ENCODE measurements around the gene PKP3. TPM values are rescaled to one million over a fixed set of nuclear protein-coding genes. Genes with fewer than 3 reads are reported as not detected.
A peak's percentile ranks its signal among the peaks of the same experiment; 100 is the strongest.

Gene PKP3
- polyA plus RNA-seq, 2 of the 4 experiments (the other 2 are of a cell fraction), result 12.1 to 25.9 TPM

DNA sequence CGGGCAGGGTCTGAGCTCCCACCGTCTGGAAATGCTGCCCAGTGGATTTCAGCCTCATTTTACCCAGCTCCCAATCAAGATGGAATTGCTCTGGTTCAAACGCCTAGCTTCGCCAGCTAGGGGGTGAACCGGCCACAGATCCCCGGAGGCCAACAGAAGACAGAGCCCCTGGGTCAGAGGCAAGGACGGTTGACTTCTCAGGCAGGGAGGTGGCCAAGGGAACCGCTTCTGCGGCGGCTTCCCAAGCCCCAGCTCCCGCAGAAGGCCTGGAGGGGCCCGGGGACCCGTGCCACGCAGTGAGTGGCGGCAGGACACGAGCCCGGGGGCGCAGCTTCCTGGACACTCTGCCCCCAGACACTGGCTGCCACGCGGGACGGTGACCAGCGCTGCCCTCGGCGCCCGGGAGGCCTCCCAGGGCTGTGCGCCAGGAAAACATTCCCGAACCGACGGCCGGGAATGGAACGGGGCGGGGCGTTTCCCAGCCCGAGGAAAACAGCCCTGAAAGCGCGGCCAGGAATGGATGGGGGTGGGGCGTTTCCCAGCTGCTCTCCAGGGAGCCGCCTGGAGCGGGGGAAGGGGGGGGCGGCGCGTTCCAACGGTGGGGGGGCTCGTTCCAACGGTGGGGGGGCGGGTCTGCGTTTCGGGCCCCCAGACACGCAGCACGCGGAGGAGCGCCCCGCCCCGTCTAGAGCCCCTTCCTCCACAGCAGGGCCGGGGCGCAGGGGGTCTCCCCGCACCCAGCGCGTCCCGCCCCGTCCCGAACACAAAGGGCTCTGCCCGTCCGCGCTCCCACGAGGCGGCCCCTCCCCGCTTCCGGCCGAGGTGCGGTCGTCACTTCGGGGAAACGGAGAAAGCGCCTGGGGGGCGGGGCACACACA, 38.2 kb upstream of the PKP3 start (continued):
- TF ChIP-seq NFE2L2 (conservative IDR thresholded peaks at IDR 0.05; ENCODE audit: low read length), result no peak
- peak; percentile 60 to 84; a peak in 2 of 5 replicates for TF ChIP-seq JUN (IDR thresholded peaks at IDR 0.05)
- no peak for TF ChIP-seq MAFK (IDR thresholded peaks at IDR 0.05; ENCODE audit: partially characterized antibody)
- TF ChIP-seq POLR2AphosphoS2 (conservative IDR thresholded peaks at IDR 0.05; ENCODE audit: low read length), result no peak
- TF ChIP-seq ZC3H11A (IDR thresholded peaks at IDR 0.05), result no peak
- TF ChIP-seq POLR2A (IDR thresholded peaks at IDR 0.05; ENCODE audit: low read length), result peak; percentile 61
- no peak for TF ChIP-seq PHF8 (IDR thresholded peaks at IDR 0.05; ENCODE audit: borderline replicate concordance, low read depth)
- no peak for TF ChIP-seq KDM1A (IDR thresholded peaks at IDR 0.05; ENCODE audit: low read depth)
- TF ChIP-seq, protein P1, sequence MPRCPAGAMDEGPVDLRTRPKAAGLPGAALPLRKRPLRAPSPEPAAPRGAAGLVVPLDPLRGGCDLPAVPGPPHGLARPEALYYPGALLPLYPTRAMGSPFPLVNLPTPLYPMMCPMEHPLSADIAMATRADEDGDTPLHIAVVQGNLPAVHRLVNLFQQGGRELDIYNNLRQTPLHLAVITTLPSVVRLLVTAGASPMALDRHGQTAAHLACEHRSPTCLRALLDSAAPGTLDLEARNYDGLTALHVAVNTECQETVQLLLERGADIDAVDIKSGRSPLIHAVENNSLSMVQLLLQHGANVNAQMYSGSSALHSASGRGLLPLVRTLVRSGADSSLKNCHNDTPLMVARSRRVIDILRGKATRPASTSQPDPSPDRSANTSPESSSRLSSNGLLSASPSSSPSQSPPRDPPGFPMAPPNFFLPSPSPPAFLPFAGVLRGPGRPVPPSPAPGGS (IDR thresholded peaks at IDR 0.05), result no peak
- TF ChIP-seq ZFP36 (IDR thresholded peaks at IDR 0.05; ENCODE audit: borderline replicate concordance, partially characterized antibody), result no peak
- TF ChIP-seq TFCP2L1 (CRISPR knock-in tag; IDR thresholded peaks at IDR 0.05), result peak; percentile 38; the same call in 1 of the 2 replicates
- TF ChIP-seq CEBPB (IDR thresholded peaks at IDR 0.05), result no peak
- peak; percentile 88 for TF ChIP-seq EHF (CRISPR knock-in tag; IDR thresholded peaks at IDR 0.05)
- TF ChIP-seq FOSB (CRISPR knock-in tag; IDR thresholded peaks at IDR 0.05), result no peak; the same call in 1 of the 2 replicates
- TF ChIP-seq, protein P2, sequence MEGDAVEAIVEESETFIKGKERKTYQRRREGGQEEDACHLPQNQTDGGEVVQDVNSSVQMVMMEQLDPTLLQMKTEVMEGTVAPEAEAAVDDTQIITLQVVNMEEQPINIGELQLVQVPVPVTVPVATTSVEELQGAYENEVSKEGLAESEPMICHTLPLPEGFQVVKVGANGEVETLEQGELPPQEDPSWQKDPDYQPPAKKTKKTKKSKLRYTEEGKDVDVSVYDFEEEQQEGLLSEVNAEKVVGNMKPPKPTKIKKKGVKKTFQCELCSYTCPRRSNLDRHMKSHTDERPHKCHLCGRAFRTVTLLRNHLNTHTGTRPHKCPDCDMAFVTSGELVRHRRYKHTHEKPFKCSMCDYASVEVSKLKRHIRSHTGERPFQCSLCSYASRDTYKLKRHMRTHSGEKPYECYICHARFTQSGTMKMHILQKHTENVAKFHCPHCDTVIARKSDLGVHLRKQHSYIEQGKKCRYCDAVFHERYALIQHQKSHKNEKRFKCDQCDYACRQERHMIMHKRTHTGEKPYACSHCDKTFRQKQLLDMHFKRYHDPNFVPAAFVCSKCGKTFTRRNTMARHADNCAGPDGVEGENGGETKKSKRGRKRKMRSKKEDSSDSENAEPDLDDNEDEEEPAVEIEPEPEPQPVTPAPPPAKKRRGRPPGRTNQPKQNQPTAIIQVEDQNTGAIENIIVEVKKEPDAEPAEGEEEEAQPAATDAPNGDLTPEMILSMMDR (IDR thresholded peaks at IDR 0.05), result no peak
- no peak for TF ChIP-seq FOSL2 (IDR thresholded peaks at IDR 0.05)
- TF ChIP-seq FOSL2 (CRISPR knock-in tag; IDR thresholded peaks at IDR 0.05), result no peak
- peak; percentile 50; the same call in 1 of the 2 replicates for TF ChIP-seq FOXS1 (CRISPR knock-in tag; IDR thresholded peaks at IDR 0.05)
- no peak for TF ChIP-seq ESRRA (IDR thresholded peaks at IDR 0.05; ENCODE audit: borderline replicate concordance, low read length)
- TF ChIP-seq HOXB13 (CRISPR knock-in tag; IDR thresholded peaks at IDR 0.05; ENCODE audit: low read depth), result peak; percentile 97
- TF ChIP-seq SREBF2 (IDR thresholded peaks at IDR 0.05), result no peak
- peak; percentile 73; the same call in 1 of the 2 replicates for TF ChIP-seq MYC (IDR thresholded peaks at IDR 0.05; ENCODE audit: borderline replicate concordance, low read length)
- TF ChIP-seq CHD2 (IDR thresholded peaks at IDR 0.05; ENCODE audit: low read length, partially characterized antibody), result no peak
- TF ChIP-seq ZSCAN20 (CRISPR knock-in tag; IDR thresholded peaks at IDR 0.05), result peak; percentile 90
- TF ChIP-seq RCOR1 (IDR thresholded peaks at IDR 0.05; ENCODE audit: low read depth, low read length), result no peak
- TF ChIP-seq EP300 (IDR thresholded peaks at IDR 0.05), result peak in 1 of 2 experiments; percentile 73; a peak in 2 of 5 replicates
- TF ChIP-seq, protein P3, sequence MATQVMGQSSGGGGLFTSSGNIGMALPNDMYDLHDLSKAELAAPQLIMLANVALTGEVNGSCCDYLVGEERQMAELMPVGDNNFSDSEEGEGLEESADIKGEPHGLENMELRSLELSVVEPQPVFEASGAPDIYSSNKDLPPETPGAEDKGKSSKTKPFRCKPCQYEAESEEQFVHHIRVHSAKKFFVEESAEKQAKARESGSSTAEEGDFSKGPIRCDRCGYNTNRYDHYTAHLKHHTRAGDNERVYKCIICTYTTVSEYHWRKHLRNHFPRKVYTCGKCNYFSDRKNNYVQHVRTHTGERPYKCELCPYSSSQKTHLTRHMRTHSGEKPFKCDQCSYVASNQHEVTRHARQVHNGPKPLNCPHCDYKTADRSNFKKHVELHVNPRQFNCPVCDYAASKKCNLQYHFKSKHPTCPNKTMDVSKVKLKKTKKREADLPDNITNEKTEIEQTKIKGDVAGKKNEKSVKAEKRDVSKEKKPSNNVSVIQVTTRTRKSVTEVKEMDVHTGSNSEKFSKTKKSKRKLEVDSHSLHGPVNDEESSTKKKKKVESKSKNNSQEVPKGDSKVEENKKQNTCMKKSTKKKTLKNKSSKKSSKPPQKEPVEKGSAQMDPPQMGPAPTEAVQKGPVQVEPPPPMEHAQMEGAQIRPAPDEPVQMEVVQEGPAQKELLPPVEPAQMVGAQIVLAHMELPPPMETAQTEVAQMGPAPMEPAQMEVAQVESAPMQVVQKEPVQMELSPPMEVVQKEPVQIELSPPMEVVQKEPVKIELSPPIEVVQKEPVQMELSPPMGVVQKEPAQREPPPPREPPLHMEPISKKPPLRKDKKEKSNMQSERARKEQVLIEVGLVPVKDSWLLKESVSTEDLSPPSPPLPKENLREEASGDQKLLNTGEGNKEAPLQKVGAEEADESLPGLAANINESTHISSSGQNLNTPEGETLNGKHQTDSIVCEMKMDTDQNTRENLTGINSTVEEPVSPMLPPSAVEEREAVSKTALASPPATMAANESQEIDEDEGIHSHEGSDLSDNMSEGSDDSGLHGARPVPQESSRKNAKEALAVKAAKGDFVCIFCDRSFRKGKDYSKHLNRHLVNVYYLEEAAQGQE (IDR thresholded peaks at IDR 0.05), result no peak
- TF ChIP-seq HEYL (CRISPR knock-in tag; IDR thresholded peaks at IDR 0.05), result peak; percentile 90; the same call in 1 of the 2 replicates
- TF ChIP-seq CHD4 (IDR thresholded peaks at IDR 0.05; ENCODE audit: borderline replicate concordance), result no peak
- TF ChIP-seq, protein P4, sequence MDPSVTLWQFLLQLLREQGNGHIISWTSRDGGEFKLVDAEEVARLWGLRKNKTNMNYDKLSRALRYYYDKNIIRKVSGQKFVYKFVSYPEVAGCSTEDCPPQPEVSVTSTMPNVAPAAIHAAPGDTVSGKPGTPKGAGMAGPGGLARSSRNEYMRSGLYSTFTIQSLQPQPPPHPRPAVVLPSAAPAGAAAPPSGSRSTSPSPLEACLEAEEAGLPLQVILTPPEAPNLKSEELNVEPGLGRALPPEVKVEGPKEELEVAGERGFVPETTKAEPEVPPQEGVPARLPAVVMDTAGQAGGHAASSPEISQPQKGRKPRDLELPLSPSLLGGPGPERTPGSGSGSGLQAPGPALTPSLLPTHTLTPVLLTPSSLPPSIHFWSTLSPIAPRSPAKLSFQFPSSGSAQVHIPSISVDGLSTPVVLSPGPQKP (IDR thresholded peaks at IDR 0.05; ENCODE audit: low read depth, low read length), result no peak
- TF ChIP-seq NPAS2 (CRISPR knock-in tag; IDR thresholded peaks at IDR 0.05; ENCODE audit: borderline replicate concordance), result peak; percentile 24; the same call in 1 of the 2 replicates
- TF ChIP-seq, protein P5, sequence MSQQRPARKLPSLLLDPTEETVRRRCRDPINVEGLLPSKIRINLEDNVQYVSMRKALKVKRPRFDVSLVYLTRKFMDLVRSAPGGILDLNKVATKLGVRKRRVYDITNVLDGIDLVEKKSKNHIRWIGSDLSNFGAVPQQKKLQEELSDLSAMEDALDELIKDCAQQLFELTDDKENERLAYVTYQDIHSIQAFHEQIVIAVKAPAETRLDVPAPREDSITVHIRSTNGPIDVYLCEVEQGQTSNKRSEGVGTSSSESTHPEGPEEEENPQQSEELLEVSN (IDR thresholded peaks at IDR 0.05; ENCODE audit: borderline replicate concordance, low read depth), result no peak; the same call in 1 of the 2 replicates
- no peak for TF ChIP-seq NR3C1 (IDR thresholded peaks at IDR 0.05)
- TF ChIP-seq, protein P6, sequence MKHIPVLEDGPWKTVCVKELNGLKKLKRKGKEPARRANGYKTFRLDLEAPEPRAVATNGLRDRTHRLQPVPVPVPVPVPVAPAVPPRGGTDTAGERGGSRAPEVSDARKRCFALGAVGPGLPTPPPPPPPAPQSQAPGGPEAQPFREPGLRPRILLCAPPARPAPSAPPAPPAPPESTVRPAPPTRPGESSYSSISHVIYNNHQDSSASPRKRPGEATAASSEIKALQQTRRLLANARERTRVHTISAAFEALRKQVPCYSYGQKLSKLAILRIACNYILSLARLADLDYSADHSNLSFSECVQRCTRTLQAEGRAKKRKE (CRISPR knock-in tag; IDR thresholded peaks at IDR 0.05; ENCODE audit: low read depth), result peak; percentile 67; the same call in 1 of the 2 replicates
